HepG2 (cell line): ENCODE results near the gene BIRC3. TPM values are rescaled to one million over a fixed set of nuclear protein-coding genes. Genes with fewer than 3 reads are reported as not detected.
A peak's percentile ranks its signal among the peaks of the same experiment; 100 is the strongest.

Experiments
- ARHGAP35 ChIP-seq: sonication (generic); formaldehyde crosslinking; IDR thresholded peaks from 2 replicates; pipeline ENCODE4 v1.9.0; 2022; ENCODE audit warnings: mild to moderate bottlenecking, inconsistent platforms, moderate library complexity, missing genetic modification reagents, borderline replicate concordance
- DRAP1 ChIP-seq: IDR thresholded peaks from 2 replicates; pipeline ENCODE4 v1.6.1; 2016; ENCODE audit warnings: missing genetic modification reagents, missing compliant biosample characterization
- ELF3 ChIP-seq: IDR thresholded peaks from 2 replicates; pipeline ENCODE4 v1.6.1; 2016; ENCODE audit warnings: missing genetic modification reagents, missing compliant biosample characterization
- GLI4 ChIP-seq: sonication (generic); formaldehyde crosslinking; IDR thresholded peaks from 2 replicates; pipeline ENCODE4 v1.5.1; 2020; ENCODE audit warnings: missing genetic modification reagents, mild to moderate bottlenecking, moderate library complexity, borderline replicate concordance
- KLF13 ChIP-seq: sonication (generic); formaldehyde crosslinking; IDR thresholded peaks from 2 replicates; pipeline ENCODE4 v1.4.0; 2020; ENCODE audit warnings: mild to moderate bottlenecking, missing genetic modification reagents
- PLRG1 ChIP-seq: fragments of 450-650 bp; conservative IDR thresholded peaks from 2 replicates; pipeline ENCODE4 v1.6.1; 2016
- RELA ChIP-seq: sonication (generic); formaldehyde crosslinking; IDR thresholded peaks from 2 replicates; pipeline ENCODE4 v1.4.0; 2020; ENCODE audit warnings: missing genetic modification reagents
- SIN3A ChIP-seq: IDR thresholded peaks from 2 replicates; pipeline ENCODE4 v1.6.1; 2011; ENCODE audit warnings: low read depth, mild to moderate bottlenecking, control low read depth, low read length, borderline replicate concordance
- SYNCRIP ChIP-seq: fragments of 200-400 bp; formaldehyde crosslinking; IDR thresholded peaks from 2 replicates; pipeline ENCODE4 v1.6.1; 2018; ENCODE audit warnings: mild to moderate bottlenecking, low read depth, low read length; ENCODE audit not compliant: insufficient read depth
- TCF7L2 ChIP-seq: IDR thresholded peaks from 2 replicates; pipeline ENCODE4 v1.6.1; 2011; ENCODE audit warnings: mild to moderate bottlenecking, low read depth, low read length, moderate library complexity
- TRIM22 ChIP-seq: fragments of 450-650 bp; IDR thresholded peaks from 2 replicates; pipeline ENCODE4 v1.6.1; 2017
- YY1 ChIP-seq: IDR thresholded peaks from 2 replicates; pipeline ENCODE4 v1.6.1; 2011; ENCODE audit warnings: low read length, low read depth, moderate library complexity, mild to moderate bottlenecking; ENCODE audit not compliant: insufficient read depth, insufficient replicate concordance
- ZHX1 ChIP-seq: sonication (generic); formaldehyde crosslinking; IDR thresholded peaks from 2 replicates; pipeline ENCODE4 v1.8.1; 2022; ENCODE audit warnings: low read depth, mild to moderate bottlenecking, missing genetic modification reagents
- ZKSCAN5 ChIP-seq: sonication (generic); formaldehyde crosslinking; IDR thresholded peaks from 2 replicates; pipeline ENCODE4 v1.5.1; 2020; ENCODE audit warnings: mild to moderate bottlenecking, missing genetic modification reagents
- ZNF329 ChIP-seq: sonication (generic); formaldehyde crosslinking; IDR thresholded peaks from 2 replicates; pipeline ENCODE4 v1.9.0; 2021; ENCODE audit warnings: low read depth, mild to moderate bottlenecking, missing genetic modification reagents
- ZNF598 ChIP-seq: sonication (generic); formaldehyde crosslinking; IDR thresholded peaks from 2 replicates; pipeline ENCODE4 v1.5.1; 2020; ENCODE audit warnings: mild to moderate bottlenecking, missing genetic modification reagents, borderline replicate concordance
- ZNF781 ChIP-seq: sonication (generic); formaldehyde crosslinking; IDR thresholded peaks from 2 replicates; pipeline ENCODE4 v1.5.1; 2020; ENCODE audit warnings: borderline replicate concordance, mild to moderate bottlenecking, missing genetic modification reagents; ENCODE audit errors: not compliant biosample characterization
- ZNF850 ChIP-seq: sonication (generic); formaldehyde crosslinking; conservative IDR thresholded peaks from 2 replicates; pipeline ENCODE4 v1.9.0; 2021; ENCODE audit warnings: mild to moderate bottlenecking, missing genetic modification reagents
- ZNF878 ChIP-seq: sonication (generic); formaldehyde crosslinking; IDR thresholded peaks from 2 replicates; pipeline ENCODE4 v1.8.1; 2023; ENCODE audit warnings: mild to moderate bottlenecking, missing genetic modification reagents, moderate library complexity
- ZSCAN29 ChIP-seq: sonication (generic); formaldehyde crosslinking; conservative IDR thresholded peaks from 2 replicates; pipeline ENCODE4 v1.4.0; 2020; ENCODE audit warnings: mild to moderate bottlenecking, missing genetic modification reagents
- ZXDC ChIP-seq: sonication (generic); formaldehyde crosslinking; IDR thresholded peaks from 2 replicates; pipeline ENCODE4 v1.5.0; 2020; ENCODE audit warnings: mild to moderate bottlenecking, missing genetic modification reagents
- polyA plus RNA-seq, 8 experiments: library from polyadenylated mRNA; depleted of rRNA in 3 of 8; stranded (reverse) in 7 of 8; unstranded in 1 of 8; fragments of >200 nt; fragmentation: Illumina TruSeq in 4 of 8; extraction: Trizol in 4 of 8; gene quantifications; 2 replicates each; pipeline versions ENCODE4 v1.2.1 to v1.2.3, GENCODE V29; 2011 to 2016; ENCODE audit warnings: low read depth in 4 of 8, missing spikeins in 1 of 8, mixed read lengths in 1 of 8; ENCODE audit not compliant: insufficient read depth in 1 of 8
- total RNA-seq, 5 experiments: library from RNA; depleted of rRNA; stranded (reverse); fragments of >200 nt; fragmentation: Illumina TruSeq; extraction: Trizol; gene quantifications; 2 replicates each; pipeline ENCODE4 v1.2.3, GENCODE V29; 2016; ENCODE audit warnings: low read depth in 1 of 5
- TF ChIP-seq, protein P1 (sequence below): sonication (generic); formaldehyde crosslinking; IDR thresholded peaks from 2 replicates; pipeline ENCODE4 v1.8.1; 2023; ENCODE audit warnings: mild to moderate bottlenecking, missing genetic modification reagents

BIRC3 gene
- total and polyA plus RNA-seq, 2 of the 13 experiments (the other 11 are each of a cell fraction or from before 2014, with no cell fraction given), result 0.41 to 4.2 TPM

DNA sequence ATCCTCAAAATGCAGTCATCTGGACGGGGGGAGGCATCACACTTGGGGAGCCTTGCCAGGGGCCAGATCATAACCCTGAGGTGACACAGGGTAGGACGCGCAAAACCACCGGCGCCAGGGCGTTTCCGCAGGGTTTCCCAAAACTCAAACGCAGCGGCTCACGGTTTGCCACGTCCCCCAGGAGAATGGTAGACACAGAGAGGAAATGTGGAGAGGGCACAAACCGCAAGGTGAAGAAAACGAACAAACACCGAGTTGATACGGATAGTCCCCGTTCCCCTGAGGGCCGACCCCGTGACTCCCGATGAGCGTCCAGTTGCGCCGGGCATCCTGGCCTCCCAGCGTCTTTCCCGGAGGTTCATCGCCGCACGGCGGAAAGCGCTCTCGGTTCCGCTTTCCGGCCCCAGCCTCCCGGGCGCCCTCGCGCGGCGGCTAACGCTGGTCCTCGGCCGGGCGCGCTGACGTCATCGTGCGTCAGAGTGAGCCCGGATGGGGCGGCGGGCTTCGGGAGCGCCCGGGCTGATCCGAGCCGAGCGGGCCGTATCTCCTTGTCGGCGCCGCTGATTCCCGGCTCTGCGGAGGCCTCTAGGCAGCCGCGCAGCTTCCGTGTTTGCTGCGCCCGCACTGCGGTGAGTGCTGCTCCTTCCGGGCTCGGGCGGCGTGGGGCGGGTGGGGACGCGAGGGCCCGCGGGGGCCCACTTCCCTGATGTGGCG lies 29.6 kb downstream of the BIRC3 start, which contains the start of gene BIRC2 (continued):
- peak; percentile 39; the same call in 1 of the 2 replicates for TF ChIP-seq ZXDC
- peak; percentile 76 for TF ChIP-seq YY1
- no peak for TF ChIP-seq ZNF598 (CRISPR knock-in tag)
- TF ChIP-seq ARHGAP35 (CRISPR knock-in tag), result 0 out of 2 replicates have a peak, but pooled peaks have one; percentile 69
- TF ChIP-seq ZNF878 (CRISPR knock-in tag), result no peak; the same call in 1 of the 2 replicates
- TF ChIP-seq ZNF781 (CRISPR knock-in tag), result no peak
- TF ChIP-seq ELF3 (CRISPR knock-in tag), result peak; percentile 55
- peak; percentile 62 for TF ChIP-seq DRAP1
- no peak for TF ChIP-seq TRIM22
- no peak for TF ChIP-seq ZKSCAN5
- TF ChIP-seq SIN3A, result peak; percentile 88; the same call in 1 of the 2 replicates
- TF ChIP-seq PLRG1, result no peak
- TF ChIP-seq TCF7L2, result no peak
- no peak for TF ChIP-seq SYNCRIP
- peak; percentile 78 for TF ChIP-seq ZNF329
- peak; percentile 73 for TF ChIP-seq ZSCAN29 (CRISPR knock-in tag)
- TF ChIP-seq RELA (CRISPR knock-in tag), result no peak
- TF ChIP-seq KLF13 (CRISPR knock-in tag), result no peak
- TF ChIP-seq, protein P1, sequence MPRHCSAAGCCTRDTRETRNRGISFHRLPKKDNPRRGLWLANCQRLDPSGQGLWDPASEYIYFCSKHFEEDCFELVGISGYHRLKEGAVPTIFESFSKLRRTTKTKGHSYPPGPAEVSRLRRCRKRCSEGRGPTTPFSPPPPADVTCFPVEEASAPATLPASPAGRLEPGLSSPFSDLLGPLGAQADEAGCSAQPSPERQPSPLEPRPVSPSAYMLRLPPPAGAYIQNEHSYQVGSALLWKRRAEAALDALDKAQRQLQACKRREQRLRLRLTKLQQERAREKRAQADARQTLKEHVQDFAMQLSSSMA (CRISPR knock-in tag), result peak; percentile 41; the same call in 1 of the 2 replicates
- peak; percentile 96 for TF ChIP-seq ZHX1
- TF ChIP-seq GLI4 (CRISPR knock-in tag), result no peak; the same call in 1 of the 2 replicates
- TF ChIP-seq ZNF850 (CRISPR knock-in tag), result no peak
